ENCODE data around the gene NAPSA. TPM values are rescaled to one million over a fixed set of nuclear protein-coding genes. Genes with fewer than 3 reads are reported as not detected.

Gene NAPSA
- total and polyA plus RNA-seq, 9 of the 15 experiments (the other 6 are each of a cell fraction or from before 2014, with no cell fraction given) = 0.25 to 1.9 (median 0.69) TPM

GRCh38 chr19:50315773-50316448 lies 49.5 kb downstream of the NAPSA start (continued):
- TF ChIP-seq CHD7 (IDR thresholded peaks at IDR 0.05; ENCODE audit: low read depth, low read length) (no peak), TEAD1 (CRISPR knock-in tag; IDR thresholded peaks at IDR 0.05) (no peak), BMI1 (IDR thresholded peaks at IDR 0.05; ENCODE audit: low read length) (no peak), MYBL2 (IDR thresholded peaks at IDR 0.05; ENCODE audit: low read depth) (no peak), MYBL2 (CRISPR knock-in tag; IDR thresholded peaks at IDR 0.05; ENCODE audit: borderline replicate concordance) (no peak), NFIX (CRISPR knock-in tag; IDR thresholded peaks at IDR 0.05; ENCODE audit: low read depth) (no peak), HDAC2 (IDR thresholded peaks at IDR 0.05) (0 out of 2 replicates have a peak, but pooled peaks have one; percentile 61), U2AF1 (optimal IDR thresholded peaks at IDR 0.05; ENCODE audit: low read depth, low read length) (no peak), BRD4 (IDR thresholded peaks at IDR 0.05) (no peak), ZNF175 (CRISPR knock-in tag; IDR thresholded peaks at IDR 0.05; ENCODE audit: low read depth) (no peak), CBX2 (IDR thresholded peaks at IDR 0.05; ENCODE audit: insufficient read depth, low read length, poor library complexity, severe bottlenecking) (no peak), PPARD (CRISPR knock-in tag; IDR thresholded peaks at IDR 0.05) (no peak), NFRKB (IDR thresholded peaks at IDR 0.05; ENCODE audit: low read depth) (peak; percentile 48; the same call in 1 of the 2 replicates), ATF1 (CRISPR knock-in tag; IDR thresholded peaks at IDR 0.05) (no peak), ATF1 (tag; IDR thresholded peaks at IDR 0.05) (no peak)

Measured in K562 (cell line).